SK-N-MC (cell line): ENCODE measurements around the gene MYO5A.

Experiments
- EZH2 ChIP-seq: fragments of 200-600 bp; sonication (generic); IDR thresholded peaks from one replicate; pipeline ENCODE4 v1.6.1; 2017; ENCODE audit warnings: antibody characterized with exemption
- FOXP2 ChIP-seq: optimal IDR thresholded peaks from 2 replicates; pipeline ENCODE3; 2011; ENCODE audit warnings: mild to moderate bottlenecking, moderate library complexity; ENCODE audit not compliant: insufficient read depth; ENCODE audit errors: extremely low read length, control extremely low read depth
- POLR2AphosphoS5 ChIP-seq: IDR thresholded peaks from 2 replicates; pipeline ENCODE4 v1.6.1; 2012; ENCODE audit warnings: mild to moderate bottlenecking, low read depth, low read length, borderline replicate concordance

DNA sequence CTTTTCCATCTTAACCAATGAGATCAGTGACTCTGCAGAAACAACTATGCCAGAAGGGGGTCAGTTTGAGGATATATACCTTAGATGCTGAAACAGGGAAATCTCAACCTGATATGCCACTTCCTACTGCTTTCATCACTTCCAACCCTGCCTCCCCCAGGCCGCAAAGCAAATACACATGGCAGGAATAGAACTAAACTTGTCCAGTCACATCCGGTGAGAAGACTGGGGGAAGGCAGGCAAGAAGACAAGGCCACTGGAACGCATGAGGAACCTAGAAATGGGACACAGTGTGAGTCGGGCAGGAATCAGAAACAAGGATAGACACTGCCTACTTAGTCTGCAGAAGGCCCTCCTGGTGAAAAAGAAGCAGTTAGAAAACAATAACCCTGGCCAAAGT lies 90.6 kb downstream of the MYO5A start:
- no peak for TF ChIP-seq EZH2
- TF ChIP-seq POLR2AphosphoS5: no peak
- no peak for TF ChIP-seq FOXP2
